Endothelial cell of hepatic sinusoid (primary cell): ENCODE data around the gene PTP4A2.
"Not testable (repeated sequence)": the region's sequence is repeated elsewhere in the genome, so short reads cannot be mapped to it uniquely, and the experiment has no call there.

Source experiments
- in situ Hi-C: cut with HindIII; loops from 2 replicates; pipeline ENCODE4 v1.10.0; 2017; ENCODE audit warnings: low sequenced_read_pairs

PTP4A2 gene

DNA sequence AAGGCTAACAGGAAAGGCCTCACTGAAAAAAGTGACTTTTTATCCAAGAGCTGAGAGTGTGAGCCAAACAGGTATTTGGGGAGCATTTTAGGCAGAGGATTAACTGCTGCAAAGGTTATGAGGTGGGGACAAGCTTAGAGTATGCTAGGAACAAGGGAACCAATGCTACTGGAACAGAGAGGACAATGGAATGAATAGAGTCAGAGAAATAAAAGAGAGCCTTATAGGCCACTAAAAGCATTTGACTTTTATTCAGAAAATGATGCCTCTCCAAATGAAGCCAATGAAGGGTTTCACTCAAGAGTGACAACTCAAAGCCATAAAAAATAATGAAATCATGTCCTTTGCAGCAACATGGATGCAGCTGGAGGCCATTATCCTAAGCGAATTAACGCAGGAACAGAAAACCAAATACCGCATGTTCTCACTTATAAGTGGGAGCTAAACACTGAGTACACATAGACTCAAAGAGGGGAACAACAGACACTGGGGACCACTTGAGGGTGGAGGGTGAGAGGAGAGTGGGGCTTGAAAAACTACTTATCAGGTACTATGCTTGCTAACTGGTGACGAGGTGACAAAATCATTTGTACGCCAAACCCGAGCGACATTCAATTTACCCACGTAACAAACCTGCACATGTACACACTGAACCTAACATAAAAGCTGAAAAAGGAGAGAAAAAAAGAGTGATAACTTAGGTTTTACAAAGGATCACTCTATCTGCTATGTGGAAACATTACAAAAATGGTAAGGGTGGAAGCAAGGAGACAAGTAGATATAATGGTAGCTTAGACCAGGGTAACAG lies 11.1 kb downstream of the PTP4A2 start:
- in situ Hi-C loops: no loop called here

DNA sequence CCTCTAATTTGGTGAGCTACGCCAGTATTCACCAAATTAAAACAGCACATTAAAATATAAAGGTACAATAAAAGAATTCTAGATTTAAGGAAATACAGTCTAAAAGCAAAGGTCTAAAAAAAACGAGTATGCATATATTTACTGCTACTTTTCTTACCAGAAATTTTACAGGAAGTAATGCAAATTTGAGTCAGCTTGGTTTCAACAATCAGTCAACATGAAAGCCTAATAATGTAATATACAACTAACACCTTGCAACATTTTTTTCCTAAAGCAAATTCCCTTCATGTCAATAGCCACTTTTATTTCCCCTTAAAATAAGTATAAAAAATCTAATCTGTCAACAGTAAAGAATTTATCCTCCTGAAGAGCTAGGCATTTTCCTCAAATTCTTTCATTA lies 11.9 kb downstream of the PTP4A2 start:
- in situ Hi-C loops: no loop called here

DNA sequence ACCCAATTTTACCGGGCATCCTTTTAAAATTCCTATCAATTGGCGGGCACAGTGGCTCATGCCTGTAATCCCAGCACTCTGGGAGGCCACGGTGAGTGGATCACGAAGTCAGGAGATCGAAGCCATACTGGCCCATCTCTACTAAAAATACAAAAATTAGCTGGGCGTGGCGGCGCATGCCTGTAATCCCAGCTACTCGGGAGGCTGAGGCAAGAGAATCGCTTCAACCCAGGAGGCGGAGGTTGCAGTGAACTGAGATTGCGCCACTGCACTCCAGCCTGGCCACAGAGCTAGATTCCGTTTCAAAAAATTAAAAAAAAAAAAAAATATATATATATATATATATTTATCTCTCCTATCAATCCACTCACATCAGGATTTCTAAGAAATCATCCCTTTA lies 12.3 kb downstream of the PTP4A2 start:
- in situ Hi-C loops: not testable (repeated sequence)

DNA sequence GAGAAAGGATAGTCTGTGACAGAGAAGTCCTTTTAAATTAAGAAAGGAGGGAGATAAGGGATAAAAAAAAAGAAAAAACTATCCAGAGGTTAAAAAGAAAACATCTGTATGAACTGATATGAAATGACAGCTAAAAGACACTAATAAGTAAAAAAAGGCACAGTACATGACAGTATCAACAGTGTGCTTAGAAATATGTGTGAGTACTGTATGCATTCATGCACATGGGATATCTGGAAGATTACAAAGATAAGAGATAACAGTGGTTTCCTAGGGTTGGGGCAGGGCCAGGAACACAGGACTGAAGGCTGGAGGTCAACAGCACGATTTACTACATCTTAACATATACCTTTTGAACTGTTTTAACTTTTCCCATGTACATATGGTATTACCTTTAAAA lies 13.3 kb downstream of the PTP4A2 start:
- in situ Hi-C loops: no loop called here

DNA sequence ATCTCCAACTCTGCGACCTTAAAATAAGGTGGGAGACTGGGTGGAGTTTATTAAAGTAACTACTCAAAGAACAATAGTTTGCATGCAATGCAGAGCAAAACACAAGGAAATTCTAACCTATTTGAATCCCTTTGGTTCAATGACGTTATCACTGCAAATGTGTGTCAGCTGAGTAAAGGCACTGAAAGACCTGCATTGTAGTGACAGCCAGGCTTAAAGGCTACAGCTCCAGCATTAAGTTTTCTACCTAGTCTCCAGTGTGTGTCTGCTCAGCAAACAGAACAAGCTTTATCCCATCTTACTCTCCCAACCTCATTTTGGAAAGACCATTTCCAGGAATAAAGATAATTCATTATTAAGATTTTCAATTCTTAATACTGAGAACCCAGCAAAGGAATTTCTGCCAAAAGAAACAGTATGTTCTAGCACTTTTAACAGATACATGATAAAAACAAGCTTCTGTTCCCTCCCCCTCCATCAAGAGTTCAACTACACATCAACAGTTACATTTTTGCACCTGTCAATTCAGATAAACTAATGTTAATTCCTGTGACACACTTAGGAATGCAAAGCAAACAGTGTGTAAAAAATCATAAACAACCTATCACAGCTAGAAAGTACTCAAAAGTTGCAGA lies 14.2 kb downstream of the PTP4A2 start:
- in situ Hi-C loops: no loop called here

DNA sequence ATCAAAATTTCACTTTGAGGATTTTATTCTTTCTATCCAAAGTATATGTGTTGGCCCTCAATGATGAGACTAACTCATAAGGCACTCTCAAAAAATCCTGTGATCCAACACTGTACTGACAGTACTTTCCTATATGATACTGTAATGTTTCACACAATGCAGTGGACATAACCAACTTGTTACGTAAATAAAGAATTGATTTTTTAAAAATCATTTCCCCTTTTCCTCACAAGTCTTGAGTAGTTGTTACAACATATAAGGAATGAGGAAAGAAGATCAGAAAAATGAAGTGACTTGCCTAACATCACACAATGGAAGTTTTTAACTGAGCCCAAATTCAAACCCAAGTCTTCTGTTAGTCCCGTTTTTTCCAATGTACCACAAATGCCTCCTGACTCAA lies 17.2 kb downstream of the PTP4A2 start:
- in situ Hi-C loops: no loop called here

DNA sequence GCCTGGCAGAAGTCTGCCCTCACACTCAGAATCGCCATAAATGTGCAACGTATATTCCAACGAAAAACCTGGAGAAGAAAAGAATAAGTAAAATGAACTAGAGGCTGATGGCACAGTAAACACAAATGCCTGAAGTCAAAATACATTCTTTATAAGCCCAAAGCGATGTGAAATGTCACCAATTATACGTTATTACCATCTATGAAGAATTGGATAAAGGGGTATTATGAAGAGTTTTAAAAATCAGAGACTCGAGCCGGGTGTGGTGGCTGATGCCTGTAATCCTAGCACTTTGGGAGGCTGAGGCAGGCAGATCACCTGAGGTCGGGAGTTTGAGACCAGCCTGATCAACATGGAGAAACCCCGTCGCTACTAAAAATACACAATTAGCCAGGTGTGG lies 18.6 kb downstream of the PTP4A2 start:
- in situ Hi-C loops: no loop called here

DNA sequence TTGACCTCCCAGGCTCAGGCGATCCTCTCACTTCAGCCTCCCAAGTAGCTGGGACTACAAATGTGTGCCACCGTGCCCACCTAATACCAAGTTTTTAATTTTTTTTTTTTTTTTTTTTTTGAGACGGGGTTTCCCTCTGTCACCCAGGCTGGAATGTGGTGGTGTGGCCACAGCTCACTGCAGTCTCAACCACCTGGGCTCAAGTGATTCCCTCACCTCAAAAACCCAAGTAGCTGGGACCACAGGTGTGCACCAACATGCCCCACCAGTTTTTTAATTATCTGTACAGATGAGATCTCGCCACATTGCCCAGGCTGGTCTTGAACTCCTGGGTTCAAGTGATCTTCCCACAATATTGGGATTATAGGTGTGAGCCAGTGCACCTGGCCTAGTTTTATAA lies 22.7 kb downstream of the PTP4A2 start:
- in situ Hi-C loops: no loop called here

DNA sequence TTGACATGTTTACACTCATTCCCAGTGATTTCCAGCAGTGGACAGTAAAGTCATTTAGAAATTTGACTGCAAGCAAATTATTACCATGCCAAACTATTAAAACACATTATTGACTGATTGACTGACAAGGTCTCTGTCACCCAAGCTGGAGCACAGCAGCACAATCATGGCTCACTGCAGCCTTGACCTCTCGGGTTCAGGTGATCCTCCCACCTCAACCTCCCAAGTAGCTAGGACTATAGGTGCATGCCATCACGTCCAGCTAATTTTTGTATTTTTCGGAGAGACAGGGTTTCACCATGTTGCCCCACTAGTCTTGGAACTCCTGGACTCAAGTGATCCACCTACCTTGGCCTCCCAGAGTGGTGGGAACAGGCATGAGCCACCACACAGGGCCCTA lies 24.2 kb downstream of the PTP4A2 start:
- in situ Hi-C loops: no loop called here

DNA sequence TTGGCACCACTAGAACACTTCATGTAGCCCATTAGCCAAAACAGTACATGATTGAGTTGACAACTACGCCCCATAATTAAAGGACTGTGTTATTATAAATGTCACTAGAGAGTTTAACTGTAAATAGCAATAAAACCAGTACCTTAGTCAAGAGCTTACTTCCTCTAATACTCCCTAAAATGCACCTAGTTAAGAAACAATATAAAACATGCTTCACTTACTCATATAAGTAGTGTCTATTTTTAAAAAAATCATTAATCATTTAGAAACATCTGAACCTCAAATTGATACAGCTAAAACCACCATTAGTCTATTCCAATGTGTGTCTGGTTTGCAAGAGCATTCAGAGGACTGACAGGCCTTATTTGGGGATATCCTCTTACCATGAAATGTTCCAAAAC lies 25.3 kb downstream of the PTP4A2 start:
- in situ Hi-C loops: no loop called here

DNA sequence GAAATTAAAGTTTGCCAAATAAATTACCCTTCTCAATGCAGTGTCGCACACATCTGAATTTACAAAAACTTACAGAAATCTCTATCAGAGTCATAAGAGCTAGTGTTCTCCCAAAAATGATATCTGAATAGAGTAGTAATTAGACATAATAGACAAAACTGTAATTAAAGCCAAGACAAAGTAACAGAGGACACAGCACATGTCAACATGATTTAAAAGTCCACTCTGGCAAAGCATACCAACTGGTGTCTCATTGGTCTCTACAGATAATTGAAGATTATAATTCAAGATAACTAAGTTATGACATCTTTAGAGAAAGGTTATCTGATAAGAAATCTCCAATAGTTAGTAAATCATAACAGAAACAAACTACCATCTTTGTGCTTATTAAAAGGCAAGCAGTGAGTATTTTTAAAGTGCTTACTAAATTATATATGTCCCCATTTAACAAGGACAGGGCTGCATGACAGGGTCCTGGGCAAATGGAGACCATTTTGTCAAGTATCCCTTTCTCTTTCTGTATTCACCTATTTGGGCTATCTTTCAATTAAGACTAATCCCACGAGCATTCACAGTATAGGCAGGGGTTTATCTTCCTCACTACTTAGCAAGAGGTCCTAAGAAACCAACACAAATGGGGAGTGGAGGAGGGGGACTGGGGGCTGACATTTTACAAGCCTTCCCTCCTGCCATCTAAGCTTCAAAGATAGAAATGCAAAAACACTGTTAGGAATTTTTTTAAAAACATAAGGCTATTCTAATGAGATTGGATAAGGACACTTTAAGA lies 26.0 kb downstream of the PTP4A2 start:
- in situ Hi-C loops: no loop called here

DNA sequence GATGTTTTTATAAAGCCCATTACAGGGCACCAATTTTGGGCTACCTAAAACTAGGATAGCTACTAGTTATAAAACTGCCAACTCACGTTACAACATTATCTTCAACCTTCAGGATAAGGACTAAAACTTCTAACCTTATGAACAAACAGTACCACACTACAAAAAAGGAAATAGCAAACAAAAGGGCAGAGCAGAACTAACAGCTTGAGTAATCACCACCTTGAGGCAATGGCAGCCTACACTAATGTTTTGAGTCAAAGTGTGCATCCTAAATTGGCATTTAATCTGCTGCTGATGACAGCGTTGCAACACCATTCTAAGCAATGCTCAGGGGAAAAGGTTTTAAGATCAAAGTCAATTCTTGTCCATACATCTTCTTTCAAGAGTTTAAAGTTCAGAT lies 27.2 kb downstream of the PTP4A2 start:
- in situ Hi-C loops: no loop called here

DNA sequence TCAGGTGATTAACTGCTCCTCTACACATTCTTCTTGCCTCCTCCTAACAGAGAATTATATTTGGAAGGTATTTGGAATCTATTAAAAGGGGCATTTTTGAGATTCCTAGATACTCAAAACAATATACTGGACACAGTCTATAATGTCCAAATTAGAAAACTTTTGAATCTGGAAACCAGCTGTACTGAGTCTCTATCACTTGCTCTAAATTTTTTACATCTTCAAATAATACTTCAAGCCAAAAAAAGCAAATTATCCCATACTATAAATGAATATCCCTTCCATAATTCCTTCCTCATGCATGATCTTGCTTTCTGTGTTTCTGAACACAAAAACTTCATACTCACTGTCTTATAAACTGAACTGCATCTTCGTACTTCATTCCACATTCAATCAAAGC lies 28.5 kb downstream of the PTP4A2 start:
- in situ Hi-C loops: no loop called here

DNA sequence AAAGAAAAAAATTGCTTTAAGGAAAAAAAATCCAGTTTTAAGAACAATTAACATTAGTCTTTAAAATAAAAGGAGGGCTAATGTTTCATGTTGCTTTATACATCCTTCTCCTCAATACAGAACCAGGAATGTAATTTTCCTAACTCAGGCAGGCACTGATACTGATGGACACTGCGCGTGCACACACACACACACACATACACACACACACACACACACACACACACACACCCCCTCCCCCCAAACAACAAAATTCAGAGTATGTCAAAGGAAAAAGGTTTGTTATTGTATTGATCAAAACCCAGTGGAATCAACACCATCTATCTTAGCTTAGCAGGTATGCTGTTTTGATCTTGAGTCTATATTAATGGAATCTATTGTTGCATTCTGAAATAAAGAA lies 31.6 kb downstream of the PTP4A2 start:
- in situ Hi-C loops: no loop called here

DNA sequence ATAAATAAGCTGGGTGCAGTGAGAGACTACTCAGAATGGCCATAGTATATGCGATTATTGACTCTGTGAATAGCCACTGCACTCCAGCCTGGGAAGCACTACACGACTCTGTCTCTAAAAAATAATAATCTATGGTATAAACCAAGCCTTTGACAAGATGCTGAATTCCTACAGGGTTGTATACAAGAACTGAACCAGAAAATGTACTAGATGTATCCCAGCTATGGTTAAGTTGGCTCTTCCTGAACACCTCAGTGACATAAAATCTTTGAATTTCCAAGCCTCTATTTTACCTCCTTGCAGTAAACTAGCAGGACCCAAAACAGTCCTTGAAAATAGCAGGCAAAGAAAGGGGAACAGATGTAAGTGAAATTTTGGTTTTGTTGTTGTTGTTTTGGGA lies 32.5 kb downstream of the PTP4A2 start:
- in situ Hi-C loops: no loop called here

DNA sequence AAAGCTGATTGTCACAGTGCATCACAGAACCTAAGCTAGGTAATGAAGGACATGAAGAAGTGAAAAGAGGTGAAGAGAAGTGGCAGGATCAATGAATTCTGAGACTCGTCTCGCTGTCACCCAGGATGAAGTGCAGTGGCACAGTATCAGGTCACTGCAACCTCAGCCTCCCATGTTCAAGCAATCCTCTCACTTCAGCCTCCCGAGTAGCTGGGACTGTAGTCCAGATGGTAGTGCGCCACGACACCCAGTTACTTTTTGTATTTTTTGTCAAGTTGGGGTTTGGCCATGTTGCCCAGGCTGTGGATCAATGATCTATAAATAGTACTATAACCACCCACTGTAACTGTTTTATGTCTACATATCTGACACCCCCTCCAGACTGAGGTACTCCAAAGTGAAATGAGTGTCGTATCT lies 33.1 kb downstream of the PTP4A2 start:
- in situ Hi-C loops: no loop called here

DNA sequence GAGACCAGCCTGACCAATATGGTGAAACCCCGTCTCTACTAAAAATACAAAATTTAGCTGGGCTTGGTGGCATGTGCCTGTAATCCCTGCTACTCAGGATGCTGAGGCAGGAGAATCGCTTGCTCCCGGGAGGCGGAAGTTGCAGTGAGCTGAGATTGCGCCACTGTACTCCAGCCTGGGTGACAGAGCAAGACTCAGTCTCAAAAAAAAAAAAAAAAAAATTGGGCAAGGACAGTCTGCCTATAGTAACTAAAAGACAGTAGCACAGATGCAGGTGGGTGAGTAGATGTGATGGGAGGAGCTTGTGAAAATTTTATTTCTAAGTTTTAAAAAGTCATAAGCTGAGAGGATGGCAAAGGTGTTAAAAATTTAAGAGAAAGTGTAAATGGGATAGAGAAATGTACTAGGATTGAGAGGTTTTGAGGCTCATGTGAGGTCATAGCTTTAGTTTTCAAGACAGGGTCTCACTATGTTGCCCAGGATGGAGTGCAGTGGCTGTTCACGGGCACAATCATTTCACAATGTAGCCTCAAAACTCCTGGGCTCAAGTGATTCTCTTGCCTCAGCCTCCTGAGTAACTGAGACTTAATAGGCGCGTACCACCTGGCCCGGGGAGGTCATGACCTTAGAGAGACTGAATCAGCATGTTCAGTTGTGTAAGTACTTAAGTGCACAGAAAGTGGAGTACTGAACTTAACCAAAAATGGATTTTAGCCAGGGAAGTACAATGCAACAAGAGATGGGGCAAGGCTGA lies 33.7 kb downstream of the PTP4A2 start:
- in situ Hi-C loops: no loop called here

DNA sequence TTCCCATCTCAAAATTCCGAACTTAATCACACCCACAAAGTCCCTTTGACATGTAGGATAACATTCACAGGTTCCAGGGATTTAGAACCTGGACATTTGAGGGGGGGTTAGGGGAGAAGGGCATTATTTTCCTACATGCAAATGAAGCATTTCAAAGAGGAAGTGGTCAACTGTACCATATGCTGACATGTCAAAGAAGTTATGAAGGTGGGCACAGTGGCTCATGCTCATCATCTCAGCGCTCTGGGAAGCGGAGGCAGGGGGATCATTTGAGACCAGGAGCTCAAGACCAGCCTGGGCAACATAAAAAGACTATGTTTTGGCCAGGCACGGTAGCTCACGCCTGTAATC lies 35.7 kb downstream of the PTP4A2 start:
- in situ Hi-C loops: no loop called here

DNA sequence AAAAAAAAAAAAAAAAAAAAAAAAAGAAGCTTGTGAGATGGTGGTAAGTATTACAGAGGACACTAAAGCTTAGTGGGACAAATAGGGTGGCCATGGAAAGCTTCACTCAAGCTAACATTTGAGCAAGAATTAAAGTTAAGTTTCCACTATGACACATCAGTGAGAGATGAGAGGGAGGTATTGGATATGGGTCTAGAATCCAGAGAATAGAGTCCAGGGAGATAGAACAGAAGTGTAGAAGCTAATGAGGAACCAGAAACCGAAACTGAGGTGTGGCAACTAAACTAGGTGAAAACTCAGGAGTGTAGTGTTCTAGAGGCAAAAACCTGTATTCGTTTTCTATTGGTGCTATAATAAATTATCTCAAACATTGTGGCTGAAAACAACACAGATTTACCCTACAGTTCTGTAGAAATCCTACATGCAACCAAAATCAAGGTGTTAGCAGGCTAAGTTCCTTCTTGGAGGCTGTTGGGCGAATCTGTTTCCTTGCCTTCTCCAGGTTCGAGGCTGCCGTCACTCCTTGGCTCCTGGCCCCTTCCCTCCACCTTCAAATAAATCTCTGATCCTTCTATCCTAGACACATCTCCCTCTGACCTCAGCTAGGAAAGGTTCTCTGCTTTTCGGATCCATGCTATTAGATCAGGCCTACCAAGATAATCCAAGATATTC lies 36.2 kb downstream of the PTP4A2 start:
- in situ Hi-C loops: no loop called here

DNA sequence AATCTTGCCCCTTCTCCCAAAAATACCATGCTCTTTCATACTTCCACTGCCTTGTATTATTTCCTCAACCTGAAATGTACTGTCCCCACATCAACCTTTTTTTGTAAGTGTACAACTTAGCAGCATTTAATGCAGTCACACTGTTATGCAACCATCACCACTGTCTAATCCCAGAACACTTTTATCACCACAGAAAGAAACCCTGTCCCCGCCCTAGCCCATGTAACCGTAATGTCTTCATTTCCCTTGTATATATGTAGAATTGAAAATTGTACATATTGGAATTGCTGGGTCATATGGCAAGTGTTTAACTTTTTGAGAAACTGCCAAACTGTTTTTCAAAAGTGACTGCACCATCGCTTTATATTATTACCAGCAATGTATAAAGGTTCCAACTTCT lies 37.4 kb downstream of the PTP4A2 start:
- in situ Hi-C loops: no loop called here
